22Rv1 (cell line): ENCODE measurements around the gene PPP1R15B.

Experiments used
- CTCF ChIP-seq: fragments of 450-650 bp; IDR thresholded peaks from 2 replicates; pipeline ENCODE4 v1.5.1; 2017; ENCODE audit warnings: mild to moderate bottlenecking
- ZFX ChIP-seq: fragments of 450-650 bp; IDR thresholded peaks from 2 replicates; pipeline ENCODE4 v1.6.1; 2017; ENCODE audit warnings: antibody characterized with exemption, borderline replicate concordance

- TF ChIP-seq CTCF: no peak
- no peak for TF ChIP-seq ZFX
Measured at GRCh38 chr1:204448991-204449677, 37.5 kb upstream of the PPP1R15B start.
